GM18508 (cell line): ENCODE results near the gene FBLN2.

Experiments used
- ATAC-seq: cut with Tn5 transposase; IDR thresholded peaks from one replicate; pipeline ENCODE4 v1.9.1; 2021; ENCODE audit warnings: moderate number of reproducible peaks; ENCODE audit not compliant: insufficient read depth, unreplicated experiment

Gene FBLN2

GRCh38 chr3:13575459-13576061, 26.6 kb downstream of the FBLN2 start:
- ATAC-seq, result no peak

GRCh38 chr3:13577181-13578121, 28.5 kb downstream of the FBLN2 start:
- ATAC-seq, result no peak

GRCh38 chr3:13578251-13578650, 29.3 kb downstream of the FBLN2 start:
- no peak for ATAC-seq

- ATAC-seq, result no peak
Measured at GRCh38 chr3:13579063-13579462, 30.1 kb downstream of the FBLN2 start.

GRCh38 chr3:13580256-13581023, 31.5 kb downstream of the FBLN2 start:
- ATAC-seq, result no peak

GRCh38 chr3:13581485-13582365, 32.8 kb downstream of the FBLN2 start:
- no peak for ATAC-seq

- no peak for ATAC-seq
Measured at GRCh38 chr3:13582366-13583250, 33.7 kb downstream of the FBLN2 start.

GRCh38 chr3:13583251-13584180, 34.6 kb downstream of the FBLN2 start:
- no peak for ATAC-seq

- ATAC-seq, result no peak
Measured at GRCh38 chr3:13584427-13584891, 35.5 kb downstream of the FBLN2 start.

- no peak for ATAC-seq
Measured at GRCh38 chr3:13584901-13585300, 36.0 kb downstream of the FBLN2 start.

GRCh38 chr3:13587442-13587841, 38.5 kb downstream of the FBLN2 start:
- no peak for ATAC-seq

GRCh38 chr3:13588221-13588701, 39.3 kb downstream of the FBLN2 start:
- ATAC-seq, result no peak

- ATAC-seq, result no peak
Measured at GRCh38 chr3:13588993-13589392, 40.1 kb downstream of the FBLN2 start.

GRCh38 chr3:13590841-13591520, 42.1 kb downstream of the FBLN2 start:
- no peak for ATAC-seq

- ATAC-seq, result no peak
Measured at GRCh38 chr3:13593615-13594014, 44.7 kb downstream of the FBLN2 start.

GRCh38 chr3:13594146-13594545, 45.2 kb downstream of the FBLN2 start:
- ATAC-seq, result no peak

GRCh38 chr3:13594991-13595421, 46.1 kb downstream of the FBLN2 start:
- no peak for ATAC-seq
